Upper lobe of right lung (tissue), 1 donor: ENCODE data around the gene RAB8A. TPM values are rescaled to one million over a fixed set of nuclear protein-coding genes. Genes with fewer than 3 reads are reported as not detected.

Experiments
- ATAC-seq: fragments of 200-7000 bp; cut with Tn5 transposase; one replicate; pipeline ENCODE4 v1.9.1; 2020; ENCODE audit warnings: mild to moderate bottlenecking, moderate library complexity
- DNase-seq: peaks from one replicate; pipeline ENCODE4 v3.0.0-alpha.2; 2020
- H3K27ac ChIP-seq: fragments of 200-600 bp; one replicate; pipeline ENCODE4 v1.8.0; 2022
- H3K27me3 ChIP-seq: fragments of 200-600 bp; one replicate; pipeline ENCODE4 v1.8.0; 2022; ENCODE audit warnings: mild to moderate bottlenecking
- H3K36me3 ChIP-seq: fragments of 200-600 bp; one replicate; pipeline ENCODE4 v1.8.0; 2022
- H3K4me1 ChIP-seq: fragments of 200-600 bp; one replicate; pipeline ENCODE4 v1.8.0; 2022
- H3K4me3 ChIP-seq: fragments of 200-600 bp; one replicate; pipeline ENCODE4 v1.8.0; 2022; ENCODE audit warnings: mild to moderate bottlenecking
- H3K9me3 ChIP-seq: fragments of 200-600 bp; one replicate; pipeline ENCODE4 v1.8.0; 2022
- intact Hi-C: fragments of 100-400 bp; cut with DNase I; formaldehyde crosslinking; loops from one replicate; pipeline ENCODE4 v1.11.0; 2022
- total RNA-seq: library from RNA; stranded (reverse); fragmentation: NEBNext Ultra II Directional; extraction: Animal tissue kit (Norgen Biotek cat#: 25700); gene quantifications from one replicate; pipeline ENCODE4 v1.2.1, GENCODE V29; 2021
- TF ChIP-seq, protein P1 (sequence below): fragments of 200-600 bp; IDR thresholded peaks from one replicate; pipeline ENCODE4 v1.8.0; 2022; ENCODE audit warnings: antibody characterized with exemption
- donor health status: DM: no; HTN: yes; CAD: no; lungs with severe emphysema.

The RAB8A gene
- total RNA-seq, 1 donor from 2014 or later: 101 TPM

DNA sequence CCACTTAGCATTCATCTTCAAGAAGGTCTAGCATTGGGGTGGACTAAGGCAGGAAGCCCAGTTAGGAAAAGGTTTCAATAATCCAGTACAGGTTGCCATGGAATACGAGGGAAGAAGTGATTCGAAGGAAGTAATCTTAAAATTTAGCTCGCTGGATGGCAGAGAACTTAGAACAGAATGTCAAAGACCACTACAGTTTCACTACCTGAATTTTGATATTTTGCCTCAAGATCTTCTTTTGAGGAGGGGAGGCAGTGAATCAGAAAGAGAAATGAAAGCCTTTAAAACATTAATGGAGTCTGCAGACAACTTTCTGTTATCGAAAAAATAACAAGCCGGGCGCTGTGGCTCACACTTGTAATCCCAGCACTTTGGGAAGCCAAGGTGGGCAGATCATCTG lies 7.0 kb upstream of the RAB8A start:
- Histone ChIP-seq H3K4me3 (no peak overlapping the region), H3K27me3 (no peaks in the 10 kb centered on the region), H3K9me3 (no peaks in the 10 kb centered on the region), H3K4me1 (no peaks in the 10 kb centered on the region), H3K27ac (no peak overlapping the region), H3K36me3 (peaks cover 42% of the 10 kb centered on the region)
- ATAC-seq: no peak
- no peak for DNase-seq
- intact Hi-C loops: no loop called here
- TF ChIP-seq, protein P1, sequence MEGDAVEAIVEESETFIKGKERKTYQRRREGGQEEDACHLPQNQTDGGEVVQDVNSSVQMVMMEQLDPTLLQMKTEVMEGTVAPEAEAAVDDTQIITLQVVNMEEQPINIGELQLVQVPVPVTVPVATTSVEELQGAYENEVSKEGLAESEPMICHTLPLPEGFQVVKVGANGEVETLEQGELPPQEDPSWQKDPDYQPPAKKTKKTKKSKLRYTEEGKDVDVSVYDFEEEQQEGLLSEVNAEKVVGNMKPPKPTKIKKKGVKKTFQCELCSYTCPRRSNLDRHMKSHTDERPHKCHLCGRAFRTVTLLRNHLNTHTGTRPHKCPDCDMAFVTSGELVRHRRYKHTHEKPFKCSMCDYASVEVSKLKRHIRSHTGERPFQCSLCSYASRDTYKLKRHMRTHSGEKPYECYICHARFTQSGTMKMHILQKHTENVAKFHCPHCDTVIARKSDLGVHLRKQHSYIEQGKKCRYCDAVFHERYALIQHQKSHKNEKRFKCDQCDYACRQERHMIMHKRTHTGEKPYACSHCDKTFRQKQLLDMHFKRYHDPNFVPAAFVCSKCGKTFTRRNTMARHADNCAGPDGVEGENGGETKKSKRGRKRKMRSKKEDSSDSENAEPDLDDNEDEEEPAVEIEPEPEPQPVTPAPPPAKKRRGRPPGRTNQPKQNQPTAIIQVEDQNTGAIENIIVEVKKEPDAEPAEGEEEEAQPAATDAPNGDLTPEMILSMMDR: no peak

DNA sequence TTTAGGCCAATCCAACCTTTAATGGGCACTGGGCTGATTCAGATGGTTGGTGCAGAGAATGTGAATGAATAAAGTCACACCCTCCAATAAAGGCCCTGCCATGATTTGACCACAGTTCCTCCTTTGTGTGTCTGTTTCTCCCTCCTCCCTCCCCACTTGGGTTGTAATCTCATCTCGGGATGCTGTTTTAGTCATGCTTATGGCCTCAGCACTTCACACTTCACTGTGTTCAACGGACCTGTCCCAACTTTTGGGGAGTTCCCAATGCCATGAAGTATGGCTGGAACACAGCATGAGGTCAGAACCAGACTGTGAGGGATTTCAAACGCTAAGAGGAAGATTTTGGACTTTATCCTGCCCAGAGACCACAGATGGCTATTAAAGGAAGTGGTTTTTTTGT lies 5.6 kb upstream of the RAB8A start:
- Histone ChIP-seq H3K36me3 (peaks cover 28% of the 10 kb centered on the region), H3K4me1 (no peaks in the 10 kb centered on the region), H3K27ac (no peak overlapping the region), H3K4me3 (no peak overlapping the region), H3K27me3 (no peaks in the 10 kb centered on the region), H3K9me3 (no peaks in the 10 kb centered on the region)
- ATAC-seq (no peak), DNase-seq (no peak)
- intact Hi-C loops: no loop called here
- TF ChIP-seq, protein P1: no peak

DNA sequence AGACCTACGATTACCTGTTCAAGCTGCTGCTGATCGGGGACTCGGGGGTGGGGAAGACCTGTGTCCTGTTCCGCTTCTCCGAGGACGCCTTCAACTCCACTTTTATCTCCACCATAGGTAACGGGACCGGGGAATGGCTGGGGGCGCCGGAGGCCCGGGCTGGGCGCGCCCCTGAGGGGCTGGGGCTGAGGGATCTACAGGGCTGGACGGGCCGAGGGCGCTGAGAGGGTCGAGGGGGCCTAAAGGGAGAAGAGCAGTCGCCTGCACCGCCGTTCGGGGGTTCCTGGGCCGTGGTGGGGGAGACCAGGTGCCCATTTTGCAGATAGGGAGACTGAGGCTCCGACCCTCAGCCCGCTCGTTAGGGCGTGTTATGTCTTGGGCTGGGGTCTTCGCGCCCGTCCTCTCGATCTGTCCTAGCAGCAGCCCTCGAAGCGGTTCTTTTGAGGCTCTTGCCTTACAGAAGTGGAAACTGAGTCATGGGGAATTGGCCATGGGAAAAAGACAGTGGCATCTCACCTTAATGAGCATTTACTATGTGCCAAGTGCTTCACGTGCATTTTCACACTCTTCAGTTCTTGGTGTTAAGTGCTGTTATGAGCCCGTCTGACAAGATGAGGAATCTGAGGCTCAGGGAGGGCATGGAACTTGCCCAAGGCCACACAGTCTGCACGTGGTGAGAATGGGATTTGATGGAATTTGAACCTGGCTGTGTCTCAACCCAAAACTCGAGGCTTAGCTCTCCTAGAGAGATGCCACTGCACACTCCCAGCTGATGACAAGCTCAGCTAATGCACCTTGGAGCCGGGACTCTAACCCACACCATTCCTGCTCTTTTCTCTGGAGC lies 442 bp downstream of the RAB8A start:
- DNase-seq: no peak
- Histone ChIP-seq H3K27me3 (no peaks in the 10 kb centered on the region), H3K9me3 (no peaks in the 10 kb centered on the region), H3K4me3 (peak overlapping the region; percentile 73), H3K4me1 (peaks cover 33% of the 10 kb centered on the region), H3K36me3 (peaks cover 10% of the 10 kb centered on the region), H3K27ac (peak overlapping the region; percentile 89)
- intact Hi-C loops: no loop called here
- TF ChIP-seq, protein P1: no peak
- ATAC-seq: peak; percentile 0

DNA sequence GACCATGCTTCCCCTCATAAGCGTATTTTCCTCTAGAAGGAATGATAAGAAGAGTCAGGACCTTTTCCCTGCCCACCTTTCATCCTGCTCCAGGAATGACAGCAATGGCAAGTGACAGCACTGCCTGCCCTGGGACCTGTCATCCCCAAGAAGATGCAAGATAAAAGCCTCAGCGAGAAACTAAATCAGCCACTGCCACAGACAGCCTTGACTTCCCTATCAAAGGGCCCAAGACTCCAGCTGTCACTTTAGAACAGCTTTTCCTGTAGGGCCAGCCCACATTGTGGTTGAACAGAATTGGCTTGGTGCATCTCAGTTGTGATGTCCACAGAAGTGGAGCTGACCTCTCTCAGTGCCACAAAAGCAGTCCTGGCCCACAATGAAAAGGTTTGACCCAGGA lies 1.1 kb downstream of the RAB8A start:
- Histone ChIP-seq H3K27me3 (no peaks in the 10 kb centered on the region), H3K36me3 (peaks cover 12% of the 10 kb centered on the region), H3K4me3 (peak overlapping the region; percentile 73), H3K27ac (peak overlapping the region; percentile 89), H3K9me3 (no peaks in the 10 kb centered on the region), H3K4me1 (peaks cover 33% of the 10 kb centered on the region)
- intact Hi-C loops: no loop called here
- no peak for DNase-seq
- no peak for ATAC-seq
- TF ChIP-seq, protein P1: no peak

DNA sequence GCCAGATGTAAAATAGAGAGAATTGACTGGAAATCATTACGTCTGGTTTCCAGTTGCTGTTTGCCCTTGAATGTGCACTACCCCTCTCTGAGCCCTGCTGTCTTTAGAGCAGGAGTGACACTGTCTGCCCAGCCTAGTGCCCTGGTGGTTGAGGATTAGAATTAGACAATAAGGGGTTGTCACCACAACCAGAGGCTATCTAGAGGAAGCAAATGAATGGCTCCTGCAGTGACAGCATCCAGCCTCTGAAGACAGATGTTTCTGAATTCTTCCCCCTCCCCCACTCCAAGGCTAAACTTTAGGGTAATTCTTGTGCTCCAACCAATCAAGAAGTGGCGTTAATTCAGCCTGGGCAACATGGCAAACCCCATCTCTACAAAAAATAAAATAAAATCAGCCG lies 2.0 kb downstream of the RAB8A start:
- ATAC-seq (no peak), DNase-seq (no peak)
- Histone ChIP-seq H3K4me3 (no peak overlapping the region), H3K27ac (no peak overlapping the region), H3K27me3 (no peaks in the 10 kb centered on the region), H3K9me3 (no peaks in the 10 kb centered on the region), H3K36me3 (peaks cover 22% of the 10 kb centered on the region), H3K4me1 (peaks cover 33% of the 10 kb centered on the region)
- intact Hi-C loops: no loop called here
- TF ChIP-seq, protein P1: no peak
